ENCODE results near the gene BDH1. TPM values are rescaled to one million over a fixed set of nuclear protein-coding genes. Genes with fewer than 3 reads are reported as not detected.
A peak's percentile ranks its signal among the peaks of the same experiment; 100 is the strongest.

BDH1 gene
- total and polyA plus RNA-seq, 2 of the 8 experiments (the other 6 are each of a cell fraction or from before 2014, with no cell fraction given), result 27.2 to 28.1 TPM

DNA sequence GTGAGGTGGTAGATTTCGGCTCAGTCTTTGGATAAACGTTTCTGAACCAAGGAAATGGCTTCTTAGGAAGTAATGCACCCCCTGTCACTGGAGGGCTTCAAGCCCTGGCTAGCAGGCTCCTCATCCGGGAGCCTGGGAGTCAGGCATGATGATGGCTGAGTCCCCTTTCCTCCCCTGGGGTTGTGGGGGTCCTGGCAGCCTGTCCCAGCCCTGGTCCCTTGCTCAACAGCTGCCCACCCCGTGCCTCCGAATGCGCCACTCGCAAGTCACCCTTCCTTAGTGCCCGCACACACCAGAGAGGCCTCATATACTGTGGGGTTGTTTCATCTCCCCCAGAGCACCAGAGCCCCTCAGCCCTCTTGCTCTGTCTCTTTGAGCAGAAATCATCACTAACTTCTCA, 48.2 kb downstream of the BDH1 start:
- Histone ChIP-seq H3K14ac (ENCODE audit: insufficient read length) (no peak overlapping the region), H2BK12ac (ENCODE audit: low read depth, low read length) (no peak overlapping the region), H4K20me1 (replicated peaks in 1 of 2; ENCODE audit: control insufficient read depth in 1 of 2, insufficient read depth in 2 of 2, low read length in 2 of 2) (no peaks in the 10 kb centered on the region), H3K9ac (replicated peaks in 1 of 4; ENCODE audit: extremely low read depth in 1 of 4, low read depth in 3 of 4, low read length in 3 of 4) (no peak overlapping the region), H4K5ac (ENCODE audit: insufficient read length, low read depth, low read length) (no peak overlapping the region), H3K9me3 (ENCODE audit: insufficient read depth in 2 of 2, low read depth in 1 of 2, low read length in 1 of 2) (no peaks in the 10 kb centered on the region), H3K4me3 (ENCODE audit: extremely low read depth in 1 of 4, insufficient read depth in 2 of 4, low read depth in 3 of 4, low read length in 4 of 4) (no peak overlapping the region), H3K4me2 (ENCODE audit: insufficient read depth in 1 of 2, low read depth in 2 of 2, low read length in 2 of 2) (no peak overlapping the region), H2AFZ (ENCODE audit: low read length) (no peak overlapping the region), H2AK5ac (ENCODE audit: low read depth, low read length) (no peak overlapping the region), H2BK5ac (ENCODE audit: low read depth, low read length) (no peak overlapping the region), H3K79me2 (ENCODE audit: control insufficient read depth in 1 of 2, insufficient read depth in 2 of 2, low read length in 2 of 2) (no peaks in the 10 kb centered on the region), H2BK15ac (ENCODE audit: low read length) (0 out of 2 replicates have a peak overlapping the region, but pooled peaks have one; percentile 61), H4K8ac (ENCODE audit: extremely low read depth, insufficient read depth, low read length) (no peak overlapping the region), H3K23me2 (ENCODE audit: low read depth, low read length) (no peaks in the 10 kb centered on the region), H3K27me3 (replicated peaks in 1 of 4; ENCODE audit: control insufficient read depth in 3 of 4, extremely low read depth in 1 of 4, insufficient read depth in 3 of 4, low read length in 3 of 4) (peaks cover 0 to 6% (median 2%) of the 10 kb centered on the region in 4 experiments; a peak in 2 of 7 replicates), H3K56ac (replicated peaks; ENCODE audit: insufficient read length, low read depth, low read length) (no peak overlapping the region), H3K18ac (ENCODE audit: extremely low read depth, low read length) (no peak overlapping the region), H3K79me1 (ENCODE audit: low read depth, low read length) (no peaks in the 10 kb centered on the region), H3K4me1 (replicated peaks in 1 of 4; ENCODE audit: control insufficient read depth in 3 of 4, insufficient read depth in 4 of 4, low read length in 3 of 4) (peaks cover 0 to 18% (median 5%) of the 10 kb centered on the region in 4 experiments; a peak in 5 of 7 replicates), H3K27ac (ENCODE audit: low read depth, low read length) (no peak overlapping the region), H2BK20ac (ENCODE audit: low read length) (no peak overlapping the region), H3K23ac (ENCODE audit: insufficient read length) (no peak overlapping the region), H3K36me3 (ENCODE audit: control insufficient read depth in 2 of 4, insufficient read depth in 4 of 4, low read length in 3 of 4) (peaks cover 0 to 3% (median 0%) of the 10 kb centered on the region in 4 experiments; a peak in 1 of 8 replicates), H3K4ac (replicated peaks; ENCODE audit: insufficient read length, low read depth, low read length) (no peak overlapping the region), H4K91ac (replicated peaks; ENCODE audit: insufficient read length, low read length) (no peak overlapping the region), H2BK120ac (replicated peaks; ENCODE audit: low read depth, low read length) (no peak overlapping the region)
- POLR2A ChIA-PET (ENCODE audit: partially characterized antibody), result interaction anchor here (1.6 kb wide), 1 partner anchor 13 kb away, joined by 7 read pairs; no protein-coding TSS in a partner anchor
- 67% methylated on average over 8 of the region's 8 CpGs; no CpG with 5 or more reads in 1 of the 2 experiments for WGBS, 2 experiments (ENCODE audit: extremely low coverage in 1 of 2, insufficient coverage in 1 of 2, insufficient read length in 1 of 2, insufficient replicate concordance in 2 of 2, low coverage in 1 of 2, low lambda C conversion rate in 2 of 2, missing lambda C conversion rate in 1 of 2)
- TF ChIP-seq, protein P1, sequence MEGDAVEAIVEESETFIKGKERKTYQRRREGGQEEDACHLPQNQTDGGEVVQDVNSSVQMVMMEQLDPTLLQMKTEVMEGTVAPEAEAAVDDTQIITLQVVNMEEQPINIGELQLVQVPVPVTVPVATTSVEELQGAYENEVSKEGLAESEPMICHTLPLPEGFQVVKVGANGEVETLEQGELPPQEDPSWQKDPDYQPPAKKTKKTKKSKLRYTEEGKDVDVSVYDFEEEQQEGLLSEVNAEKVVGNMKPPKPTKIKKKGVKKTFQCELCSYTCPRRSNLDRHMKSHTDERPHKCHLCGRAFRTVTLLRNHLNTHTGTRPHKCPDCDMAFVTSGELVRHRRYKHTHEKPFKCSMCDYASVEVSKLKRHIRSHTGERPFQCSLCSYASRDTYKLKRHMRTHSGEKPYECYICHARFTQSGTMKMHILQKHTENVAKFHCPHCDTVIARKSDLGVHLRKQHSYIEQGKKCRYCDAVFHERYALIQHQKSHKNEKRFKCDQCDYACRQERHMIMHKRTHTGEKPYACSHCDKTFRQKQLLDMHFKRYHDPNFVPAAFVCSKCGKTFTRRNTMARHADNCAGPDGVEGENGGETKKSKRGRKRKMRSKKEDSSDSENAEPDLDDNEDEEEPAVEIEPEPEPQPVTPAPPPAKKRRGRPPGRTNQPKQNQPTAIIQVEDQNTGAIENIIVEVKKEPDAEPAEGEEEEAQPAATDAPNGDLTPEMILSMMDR (IDR thresholded peaks at IDR 0.05; ENCODE audit: control extremely low read depth in 1 of 3, insufficient read depth in 1 of 3, low read depth in 1 of 3, low read length in 3 of 3), result no peak
- TF ChIP-seq, protein P2, sequence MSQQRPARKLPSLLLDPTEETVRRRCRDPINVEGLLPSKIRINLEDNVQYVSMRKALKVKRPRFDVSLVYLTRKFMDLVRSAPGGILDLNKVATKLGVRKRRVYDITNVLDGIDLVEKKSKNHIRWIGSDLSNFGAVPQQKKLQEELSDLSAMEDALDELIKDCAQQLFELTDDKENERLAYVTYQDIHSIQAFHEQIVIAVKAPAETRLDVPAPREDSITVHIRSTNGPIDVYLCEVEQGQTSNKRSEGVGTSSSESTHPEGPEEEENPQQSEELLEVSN (IDR thresholded peaks at IDR 0.05), result no peak
- no peak for TF ChIP-seq BACH1 (IDR thresholded peaks at IDR 0.05; ENCODE audit: low read length)
- FAIRE-seq (no peak), DNase-seq (ENCODE audit: low read depth in 1 of 2, low spot score in 2 of 2) (no peak)
- CTCF ChIA-PET (ENCODE audit: partially characterized antibody), result interaction anchor here (0.9 to 2.6 kb wide), 9 partner anchors 18 to 287 kb away, joined by 3 to 15 read pairs (median 4); no protein-coding TSS in a partner anchor
